Measurements from ENCODE around the gene EHMT1.
"Not testable (repeated sequence)": the region's sequence is repeated elsewhere in the genome, so short reads cannot be mapped to it uniquely, and the experiment has no call there.

EHMT1 gene

DNA sequence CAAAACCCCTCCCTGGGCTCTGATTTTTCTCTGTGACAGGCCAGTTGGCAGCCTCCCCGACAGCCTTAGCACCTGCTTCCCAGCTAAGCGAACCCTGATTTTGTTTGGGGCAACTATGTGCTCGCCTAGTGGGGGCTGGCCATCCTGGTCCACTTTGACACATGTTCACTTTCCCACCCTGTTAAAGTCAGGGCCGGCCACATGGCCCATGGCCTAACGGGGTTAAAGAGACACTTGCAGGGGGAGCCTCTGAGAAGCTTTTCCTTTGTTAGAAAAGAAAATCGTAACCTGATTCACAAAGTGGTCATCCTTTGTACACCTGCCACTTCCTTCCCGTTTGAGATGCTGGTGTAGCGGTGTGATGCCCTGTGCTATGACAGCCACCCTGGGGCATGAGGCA lies 257.5 kb downstream of the EHMT1 start:
- no peak for DNase-seq

DNA sequence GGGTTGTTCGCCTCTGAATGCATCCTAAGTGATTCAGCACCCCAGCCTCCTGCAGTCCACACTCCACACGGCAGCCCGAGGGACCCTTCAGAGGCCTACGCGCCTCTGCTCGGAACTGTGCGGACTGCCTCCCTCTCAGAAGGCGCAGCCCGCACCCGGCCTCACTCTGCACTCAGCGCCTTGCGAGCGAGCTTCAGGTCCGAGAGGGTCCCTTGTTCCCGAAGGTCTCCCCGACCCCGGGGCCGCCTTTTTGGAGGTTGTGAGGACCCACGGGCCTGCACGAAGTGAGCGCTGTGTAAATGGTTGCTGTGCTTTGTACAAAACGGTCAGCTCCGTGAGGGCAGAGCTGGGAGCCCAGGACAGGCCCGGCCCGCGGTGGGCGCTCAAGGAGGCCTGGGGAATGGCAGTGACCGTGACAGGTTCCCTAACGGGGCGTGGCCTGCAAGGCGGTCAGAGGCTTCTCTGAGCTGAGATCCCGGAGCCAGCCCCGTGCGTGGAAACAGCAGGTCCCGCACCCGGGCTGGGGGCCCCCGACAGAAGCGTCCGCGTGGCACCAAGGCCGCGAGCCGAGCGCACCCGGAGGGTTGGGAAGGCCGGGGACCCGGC lies 258.1 kb downstream of the EHMT1 start:
- DNase-seq, result no peak

DNA sequence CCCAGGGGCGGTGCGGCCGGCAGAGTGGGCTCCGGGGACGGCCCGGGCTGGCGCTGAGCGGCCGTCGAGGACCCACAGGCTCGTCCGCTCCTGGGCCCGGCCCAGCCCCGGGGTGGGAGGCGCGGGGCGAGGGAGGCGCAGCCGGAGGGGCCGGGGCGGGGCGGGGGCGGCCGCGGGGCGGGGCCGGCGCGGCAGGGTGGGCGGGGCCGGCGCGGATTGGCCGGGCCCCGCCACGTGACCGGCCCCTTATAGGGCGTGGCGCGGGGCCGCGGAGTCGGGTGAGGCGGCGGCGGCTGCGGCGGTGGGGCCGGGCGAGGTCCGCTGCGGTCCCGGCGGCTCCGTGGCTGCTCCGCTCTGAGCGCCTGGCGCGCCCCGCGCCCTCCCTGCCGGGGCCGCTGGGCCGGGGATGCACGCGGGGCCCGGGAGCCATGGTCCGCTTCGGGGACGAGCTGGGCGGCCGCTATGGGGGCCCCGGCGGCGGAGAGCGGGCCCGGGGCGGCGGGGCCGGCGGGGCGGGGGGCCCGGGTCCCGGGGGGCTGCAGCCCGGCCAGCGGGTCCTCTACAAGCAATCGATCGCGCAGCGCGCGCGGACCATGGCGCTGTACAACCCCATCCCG lies 258.8 kb downstream of the EHMT1 start, which contains the start of gene CACNA1B:
Gene CACNA1B, plus strand, starts transcription at position 277 of the 617 bp plus-strand sequence. Its CDS starts 152 bp downstream, at position 429.
- DNase-seq, result not testable (repeated sequence)

DNA sequence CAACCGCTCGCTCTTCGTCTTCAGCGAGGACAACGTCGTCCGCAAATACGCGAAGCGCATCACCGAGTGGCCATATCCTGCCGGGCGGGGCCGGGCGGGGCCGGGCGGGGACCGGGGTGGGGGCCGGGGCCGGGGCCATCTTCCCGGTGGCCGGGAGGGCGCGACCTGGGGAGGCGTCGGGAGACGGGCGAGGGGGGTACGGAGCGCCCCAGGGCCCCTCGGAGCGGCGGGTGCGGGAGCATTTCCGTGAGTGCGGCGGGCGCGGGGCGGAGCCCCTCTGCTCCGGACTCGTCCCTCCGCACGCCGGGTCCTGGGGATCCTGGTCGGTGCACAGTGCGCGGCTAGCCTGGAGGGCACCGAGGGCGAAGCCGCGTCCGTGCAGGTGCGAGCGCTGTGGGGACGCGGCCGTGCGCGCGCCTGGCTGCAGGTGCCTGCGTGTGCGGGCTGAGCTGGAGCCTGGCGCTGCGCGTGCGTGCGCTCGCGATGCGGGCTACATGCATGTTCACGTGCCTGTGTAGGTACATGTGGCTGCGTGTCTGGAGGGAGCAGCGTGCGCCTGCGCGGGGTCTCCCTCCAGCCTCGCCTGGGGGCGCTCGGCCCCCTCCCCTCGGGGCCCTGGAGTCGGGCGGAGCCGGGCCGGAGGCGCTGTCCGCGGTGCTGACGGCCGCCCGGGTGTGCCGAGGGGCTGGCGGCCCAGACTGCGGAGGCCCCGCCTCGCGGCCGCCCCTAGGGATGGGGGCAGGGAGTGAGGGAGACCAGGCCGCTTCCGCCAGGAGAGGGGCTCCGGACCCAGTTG lies 259.5 kb downstream of the EHMT1 start:
- DNase-seq, result no peak

DNA sequence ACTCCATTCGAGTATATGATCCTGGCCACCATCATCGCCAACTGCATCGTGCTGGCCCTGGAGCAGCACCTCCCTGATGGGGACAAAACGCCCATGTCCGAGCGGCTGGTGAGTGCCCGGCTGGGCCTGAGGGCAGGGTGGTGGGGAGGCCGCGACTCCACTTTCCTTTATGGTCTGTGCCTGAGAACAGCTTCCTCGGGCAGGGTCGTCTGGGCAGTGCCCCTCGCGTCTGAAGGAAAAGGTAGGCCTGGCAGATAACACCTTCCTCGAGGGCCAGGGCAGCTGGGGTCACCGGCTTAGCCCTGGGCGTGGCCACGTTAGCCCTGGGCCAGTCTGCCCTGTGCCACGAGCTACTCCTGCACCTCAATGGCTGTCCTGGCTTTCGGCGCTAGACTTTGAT lies 260.2 kb downstream of the EHMT1 start:
- no peak for DNase-seq

DNA sequence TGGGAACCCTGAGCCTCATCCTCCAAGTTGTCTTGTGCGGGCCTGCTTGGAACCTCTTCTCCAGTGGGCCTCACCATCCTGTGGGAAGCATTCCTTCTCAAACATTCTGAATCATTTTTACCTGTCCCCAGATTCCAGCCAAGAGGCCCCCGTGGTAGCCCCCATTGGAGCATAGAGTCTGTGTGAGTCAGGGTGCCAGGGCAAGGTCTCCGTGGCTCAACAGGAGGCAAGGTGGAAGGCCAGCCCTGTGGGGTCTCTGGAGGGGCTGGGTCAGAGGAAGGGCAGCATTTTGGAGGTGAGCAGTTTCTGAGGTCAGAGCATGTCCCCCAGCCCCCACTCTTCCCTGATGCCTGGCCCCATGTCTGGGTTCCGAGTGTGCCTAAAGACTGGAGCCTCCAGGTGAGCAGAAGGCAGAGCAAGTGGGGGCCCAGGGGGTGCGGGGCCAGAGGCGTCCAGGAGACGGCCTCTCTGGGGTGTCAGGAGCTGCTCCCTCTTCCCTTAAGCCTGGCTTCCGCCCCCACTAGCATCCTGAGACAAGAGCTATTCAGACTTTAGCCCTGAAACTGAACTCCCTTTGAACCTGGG lies 260.9 kb downstream of the EHMT1 start:
- no peak for DNase-seq

DNA sequence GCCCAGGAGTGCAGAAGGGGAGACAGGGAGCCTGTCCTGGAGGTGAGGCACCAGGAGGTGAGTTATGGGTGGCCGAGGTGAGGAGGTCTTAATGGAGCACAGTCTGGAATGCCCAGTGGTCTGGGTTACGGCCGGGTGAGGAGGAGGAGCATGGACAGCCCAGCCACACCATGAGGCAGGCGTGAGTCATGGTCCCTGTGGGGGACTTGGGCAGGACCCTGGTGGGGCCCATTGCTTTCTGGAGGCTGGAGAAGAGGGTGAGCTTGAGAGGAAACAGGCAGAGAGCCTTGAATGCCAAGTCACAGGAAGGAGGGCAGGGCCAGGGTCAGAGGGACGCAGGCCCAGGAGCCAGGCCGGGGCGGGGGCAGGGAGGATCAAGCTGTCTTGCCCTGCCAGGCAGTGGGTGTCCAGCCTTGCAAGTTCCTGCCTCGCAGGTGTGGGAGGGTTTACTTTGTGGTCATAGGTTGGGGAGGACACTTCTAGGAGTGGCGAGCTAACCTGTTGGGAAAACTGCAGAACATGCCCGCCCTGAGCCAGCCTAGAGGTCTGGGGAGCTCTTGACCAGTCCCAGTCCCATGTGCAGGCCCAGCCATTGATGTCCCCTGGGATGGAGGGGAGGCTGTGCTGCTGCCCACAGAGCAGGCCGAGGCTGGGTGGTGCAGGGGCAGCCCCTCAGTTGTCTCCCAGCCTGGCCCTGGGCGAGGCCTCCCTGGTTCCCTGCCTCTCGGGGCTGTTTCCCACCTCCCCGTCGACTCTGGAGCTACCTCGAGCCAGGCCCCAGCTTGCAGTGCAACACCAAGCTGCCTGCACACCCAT lies 261.6 kb downstream of the EHMT1 start:
- DNase-seq, result no peak

DNA sequence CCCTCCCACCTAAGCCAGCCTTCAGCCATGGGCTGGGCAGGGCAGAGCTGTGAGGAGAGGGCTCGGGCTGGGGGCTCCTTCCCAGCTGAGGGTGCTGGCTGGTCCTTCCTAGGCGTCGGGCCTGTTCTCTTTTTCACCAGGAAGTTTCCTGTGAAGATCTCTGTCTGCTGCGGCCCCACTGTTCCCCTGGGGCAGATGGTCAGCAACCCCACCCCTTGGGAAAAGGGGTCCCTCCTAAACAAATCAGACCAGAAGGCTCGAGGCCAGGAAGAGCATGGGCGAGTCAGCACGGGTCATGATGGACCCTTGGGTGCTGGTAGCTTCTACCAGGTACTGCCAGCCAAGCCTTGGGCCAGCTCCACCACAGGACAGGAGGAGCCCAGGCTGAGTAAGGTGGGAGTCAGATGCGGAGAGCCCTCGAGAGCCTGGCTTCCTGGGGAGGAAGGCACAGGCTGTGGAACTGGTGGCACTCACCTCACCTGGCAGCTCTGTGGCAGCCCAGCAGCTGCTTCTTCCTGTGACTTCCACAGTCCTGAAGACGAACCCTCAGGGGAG lies 262.2 kb downstream of the EHMT1 start:
- DNase-seq, result no peak

DNA sequence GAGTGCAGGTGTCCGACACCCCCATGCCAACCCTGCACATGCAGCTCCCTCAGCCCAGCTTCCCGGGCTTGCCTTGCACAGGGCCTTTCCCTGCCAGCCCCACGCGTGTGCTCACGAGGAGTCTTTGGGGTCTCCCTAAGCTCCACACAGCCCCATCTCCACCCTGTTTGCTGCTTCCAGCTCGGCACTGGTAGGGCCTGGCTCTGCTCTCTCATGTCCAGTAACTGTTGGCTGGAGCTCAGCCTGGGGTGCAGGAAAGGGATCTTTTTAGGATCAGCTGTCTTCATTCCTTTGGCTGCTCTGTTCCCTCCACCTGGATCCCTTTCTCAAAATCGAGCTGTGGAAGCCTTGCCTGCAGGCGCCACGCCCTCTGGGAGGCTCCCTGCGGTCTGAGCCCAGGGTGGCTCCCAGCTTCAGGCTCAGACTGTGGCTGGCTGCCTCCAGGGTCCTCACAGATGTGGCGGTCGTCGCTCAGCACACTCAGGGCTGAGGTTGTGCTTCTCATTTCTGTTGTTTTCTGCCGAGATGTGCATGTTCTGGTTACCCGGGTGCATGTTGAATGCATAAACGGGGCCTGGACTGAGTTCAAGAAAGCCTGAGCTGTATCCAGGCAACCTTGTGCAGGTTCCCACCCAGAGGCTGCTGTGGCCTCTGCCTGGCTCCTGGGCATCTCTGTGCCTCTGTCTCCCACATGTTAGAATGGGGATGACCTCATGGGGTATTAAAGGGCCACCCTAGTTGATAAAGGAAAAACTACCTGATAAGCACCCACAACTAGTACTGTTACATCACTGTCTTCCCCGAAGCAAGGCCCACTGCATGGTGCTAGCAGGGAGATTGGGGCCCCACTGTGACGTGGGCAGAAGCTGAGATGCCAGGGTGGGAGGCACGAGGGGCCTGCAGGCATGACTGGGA lies 263.0 kb downstream of the EHMT1 start:
- DNase-seq, result no peak

DNA sequence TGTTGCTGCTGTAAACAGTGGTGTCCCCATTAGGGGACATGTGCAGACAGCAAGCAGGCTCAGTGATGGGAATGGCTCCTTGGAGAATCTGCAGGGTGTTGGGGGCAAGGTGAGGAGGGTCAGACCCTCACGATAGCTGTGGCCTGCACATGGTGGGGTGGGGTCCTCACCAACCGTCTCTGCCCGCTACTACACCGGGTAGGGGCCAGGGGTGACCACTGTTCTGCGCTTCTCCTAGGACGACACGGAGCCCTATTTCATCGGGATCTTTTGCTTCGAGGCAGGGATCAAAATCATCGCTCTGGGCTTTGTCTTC lies 263.7 kb downstream of the EHMT1 start:
- no peak for DNase-seq

DNA sequence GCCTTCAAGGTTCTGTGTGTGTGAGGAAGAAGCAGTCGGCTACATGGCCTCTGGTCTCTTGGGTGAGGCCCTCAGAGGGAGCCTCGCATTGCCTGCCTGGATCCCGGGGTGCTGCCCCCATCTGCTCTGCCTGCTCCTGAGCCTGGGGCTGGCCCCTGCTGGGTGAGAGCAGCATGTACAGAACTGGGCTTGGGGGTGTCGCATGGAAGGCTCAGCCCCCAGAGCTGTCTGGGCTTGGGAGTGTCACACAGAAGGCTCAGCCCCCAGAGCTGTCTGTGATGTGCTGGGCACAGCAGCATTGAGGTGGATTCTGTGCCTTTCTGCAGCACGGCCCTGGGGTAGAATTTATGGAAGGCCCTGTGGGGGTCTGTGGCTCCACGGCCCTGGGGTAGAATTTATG lies 265.2 kb downstream of the EHMT1 start:
- DNase-seq, result not testable (repeated sequence)

DNA sequence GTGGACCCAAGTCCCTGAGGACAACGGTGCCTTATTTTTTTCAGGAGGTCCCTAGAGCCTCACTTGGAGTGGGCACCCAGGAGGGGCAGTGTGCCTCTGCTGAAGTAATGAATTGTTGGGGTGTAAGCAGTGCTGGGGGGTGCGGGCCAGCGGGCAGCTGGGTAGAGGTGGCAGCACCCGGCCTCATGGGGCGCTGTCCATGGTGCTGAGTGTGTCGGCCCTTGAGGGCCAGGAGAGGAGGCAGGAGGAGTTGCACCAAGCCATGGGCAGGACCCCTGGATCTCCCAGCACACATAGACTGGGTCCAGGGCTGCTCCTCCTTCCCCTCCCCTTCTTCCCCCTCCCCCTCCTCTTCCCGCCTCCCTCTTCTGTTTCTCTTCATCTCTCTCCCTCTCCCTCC lies 265.7 kb downstream of the EHMT1 start:
- DNase-seq, result not testable (repeated sequence)

DNA sequence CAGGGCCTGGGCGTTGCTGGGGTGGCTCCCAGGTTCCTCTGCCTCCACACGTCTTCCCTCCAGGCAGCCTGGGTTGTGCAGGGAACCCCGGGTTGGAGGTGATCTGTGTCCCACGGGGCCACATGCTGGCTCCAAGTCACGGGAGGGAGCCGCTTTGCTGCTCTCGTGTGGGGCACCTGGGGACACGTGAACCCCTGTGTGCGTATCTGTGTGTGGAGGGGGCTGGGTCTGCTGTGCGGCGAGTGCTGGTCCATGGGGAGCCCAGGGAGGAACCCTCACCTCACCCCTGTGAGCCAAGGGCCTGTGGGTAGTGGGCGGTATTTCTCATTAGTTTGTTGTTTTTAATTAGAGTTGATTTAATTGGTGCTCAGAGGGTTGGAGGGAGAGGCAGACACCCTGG lies 266.3 kb downstream of the EHMT1 start:
- not testable (repeated sequence) for DNase-seq

Measured in activated gamma-delta T cell treated with Interleukin-2 at 50 U/mL for 16 hours (primary cell).